GM12874 (cell line): Measurements from ENCODE around the gene CDC42BPG.

ENCODE experiments used
- CTCF ChIP-seq: IDR thresholded peaks from 2 replicates; pipeline ENCODE4 v1.5.1; 2011; ENCODE audit warnings: low read depth, mild to moderate bottlenecking, control low read depth, low read length, moderate library complexity; ENCODE audit not compliant: insufficient read depth

The CDC42BPG gene

DNA sequence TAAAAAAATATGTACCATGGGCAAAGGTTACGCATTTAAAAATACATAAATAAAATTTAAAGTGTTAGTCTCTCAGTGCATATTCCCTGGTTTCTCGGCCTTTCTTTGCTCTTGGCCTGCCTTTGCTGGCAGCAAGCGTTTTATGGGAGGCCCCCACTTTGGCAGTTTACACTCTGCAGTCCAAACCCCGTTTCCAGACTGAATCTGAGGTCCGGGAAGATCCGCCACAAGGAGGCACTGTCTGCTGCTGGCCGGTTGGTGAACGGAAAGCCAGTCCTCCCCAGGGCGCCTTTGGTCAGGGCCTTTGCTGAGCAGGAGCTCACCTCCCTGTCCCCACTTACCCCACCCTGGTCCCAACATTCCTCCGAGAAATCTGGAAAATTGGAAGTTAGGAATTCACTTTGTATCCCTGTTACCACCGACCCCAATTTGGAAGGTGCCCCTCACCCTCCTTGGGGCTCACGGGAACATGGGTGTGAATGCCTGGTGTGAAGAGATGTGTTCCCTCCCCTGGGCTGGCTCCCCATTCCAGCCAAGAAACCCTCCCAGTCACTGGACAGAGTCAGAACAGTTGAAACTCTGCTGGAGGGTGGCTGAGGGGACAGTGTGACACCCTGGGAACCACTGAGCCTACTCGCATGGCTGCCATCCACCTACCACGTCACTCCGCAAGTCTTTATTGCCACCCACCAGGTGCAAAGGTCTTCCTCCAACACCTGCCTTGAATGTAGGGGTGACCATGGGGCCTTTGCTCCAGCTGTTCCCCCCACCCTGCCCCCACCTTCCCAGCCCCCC lies 56.7 kb downstream of the CDC42BPG start:
- peak; percentile 89 for TF ChIP-seq CTCF

DNA sequence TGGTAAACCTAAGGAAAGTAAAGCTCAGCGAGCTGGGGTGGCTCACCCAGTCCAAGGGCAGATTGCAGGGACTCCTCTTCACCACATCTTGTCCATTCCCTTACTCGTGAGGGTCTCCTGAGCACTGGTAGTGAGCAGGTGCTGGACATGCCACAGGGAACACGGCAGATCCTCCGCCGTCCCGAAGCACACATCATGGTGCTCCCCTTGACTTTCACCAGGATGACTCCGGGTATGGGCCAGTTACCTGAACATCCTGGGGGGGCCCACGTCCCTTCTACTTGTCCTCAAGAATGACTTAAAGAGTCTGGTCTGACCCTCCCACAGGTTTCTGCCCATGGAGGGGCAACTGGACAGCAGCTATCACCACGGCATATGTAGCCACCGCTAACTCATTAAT lies 58.1 kb downstream of the CDC42BPG start:
- TF ChIP-seq CTCF: no peak

- TF ChIP-seq CTCF: no peak
These were observed 59.5 kb downstream of the CDC42BPG start for GRCh38 chr11:64784813-64785581.

DNA sequence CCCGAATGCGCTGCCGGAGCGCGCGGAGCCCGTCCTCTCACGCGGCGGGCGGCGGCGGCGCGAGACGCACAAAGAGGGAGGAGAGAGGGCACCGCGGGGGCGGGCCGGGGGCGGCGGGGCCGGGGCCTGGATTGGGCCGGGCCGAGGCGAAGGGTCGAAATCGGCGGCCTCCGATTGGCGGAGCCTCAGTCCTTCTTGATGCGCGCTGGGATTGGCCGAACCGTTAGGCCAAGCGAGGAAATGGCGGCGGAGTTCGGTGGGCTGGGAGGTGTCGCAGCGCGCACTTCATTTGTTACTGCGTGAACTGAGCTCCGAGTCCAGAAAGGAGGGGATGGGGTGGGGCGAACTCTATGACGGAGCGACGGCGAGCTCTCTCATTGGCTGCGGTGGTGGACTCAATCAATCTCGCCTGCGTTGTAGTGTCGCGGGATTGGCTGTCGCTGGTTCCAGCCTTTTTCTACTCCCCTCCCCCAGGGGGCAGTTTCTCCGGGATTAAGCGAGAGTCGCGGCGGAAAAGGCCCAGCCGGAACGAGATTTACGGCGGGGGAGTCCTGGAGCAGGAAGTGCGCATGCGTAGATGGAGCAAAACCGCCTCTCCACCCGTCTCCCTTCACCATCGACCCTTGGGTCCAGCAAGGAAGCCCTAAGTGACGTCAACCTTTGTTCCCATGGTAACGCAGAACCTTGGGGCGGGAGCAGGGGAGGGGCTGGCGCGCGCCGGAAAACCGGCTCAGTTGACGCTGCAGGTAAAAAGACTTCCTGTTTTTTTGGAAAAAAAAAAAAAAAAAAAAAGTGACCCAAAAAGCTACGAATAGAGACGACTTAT lies 65.8 kb downstream of the CDC42BPG start, which contains the start of gene SF1:
Gene SF1, minus strand, starts transcription at position 70 of the 826 bp plus-strand sequence. CDS start 150 bp downstream, outside the sequence.
- TF ChIP-seq CTCF: no peak

DNA sequence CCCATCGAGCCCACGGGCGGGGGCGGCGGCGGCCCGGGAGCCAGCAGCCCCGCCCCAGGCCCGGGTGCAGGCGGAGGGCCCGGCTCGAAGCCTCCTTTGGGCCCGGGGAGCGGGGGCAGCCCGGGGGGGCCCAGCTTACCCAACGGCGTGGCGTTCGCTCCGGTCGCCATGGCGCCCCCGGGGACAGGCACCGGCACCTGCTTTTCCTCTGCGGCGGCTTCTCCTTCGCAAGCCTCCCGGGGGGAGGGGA lies 66.3 kb downstream of the CDC42BPG start:
- no peak for TF ChIP-seq CTCF

GRCh38 chr11:64777449-64778222 lies 66.8 kb downstream of the CDC42BPG start:
- TF ChIP-seq CTCF: no peak
